GM12872 (cell line): Measurements from ENCODE around the gene KBTBD2.

Experiments used
- TF ChIP-seq, protein P1 (sequence below): IDR thresholded peaks from 3 replicates; pipeline ENCODE4 v1.5.1; 2011; ENCODE audit warnings: low read depth, mild to moderate bottlenecking, low read length, moderate library complexity; ENCODE audit not compliant: insufficient read depth

Gene KBTBD2

DNA sequence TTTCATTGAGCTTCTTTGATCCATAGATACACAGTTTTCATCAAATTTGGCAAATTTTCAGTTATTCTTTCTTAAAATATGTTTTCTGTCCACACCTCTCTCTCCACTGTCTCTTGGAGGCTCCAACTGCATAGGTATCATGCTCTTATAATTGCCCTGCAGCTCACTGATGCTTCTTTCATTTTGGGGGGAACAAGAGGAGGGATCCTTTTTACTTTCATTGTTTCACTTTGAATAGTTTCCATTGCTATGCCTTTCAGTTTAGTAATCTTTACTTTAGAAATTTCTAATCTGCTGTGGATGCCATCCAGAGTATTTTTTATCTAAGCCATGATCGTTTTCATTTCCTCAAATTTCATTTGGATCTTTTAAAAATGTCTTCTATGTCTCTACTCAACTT, 32.9 kb downstream of the KBTBD2 start:
- TF ChIP-seq, protein P1, sequence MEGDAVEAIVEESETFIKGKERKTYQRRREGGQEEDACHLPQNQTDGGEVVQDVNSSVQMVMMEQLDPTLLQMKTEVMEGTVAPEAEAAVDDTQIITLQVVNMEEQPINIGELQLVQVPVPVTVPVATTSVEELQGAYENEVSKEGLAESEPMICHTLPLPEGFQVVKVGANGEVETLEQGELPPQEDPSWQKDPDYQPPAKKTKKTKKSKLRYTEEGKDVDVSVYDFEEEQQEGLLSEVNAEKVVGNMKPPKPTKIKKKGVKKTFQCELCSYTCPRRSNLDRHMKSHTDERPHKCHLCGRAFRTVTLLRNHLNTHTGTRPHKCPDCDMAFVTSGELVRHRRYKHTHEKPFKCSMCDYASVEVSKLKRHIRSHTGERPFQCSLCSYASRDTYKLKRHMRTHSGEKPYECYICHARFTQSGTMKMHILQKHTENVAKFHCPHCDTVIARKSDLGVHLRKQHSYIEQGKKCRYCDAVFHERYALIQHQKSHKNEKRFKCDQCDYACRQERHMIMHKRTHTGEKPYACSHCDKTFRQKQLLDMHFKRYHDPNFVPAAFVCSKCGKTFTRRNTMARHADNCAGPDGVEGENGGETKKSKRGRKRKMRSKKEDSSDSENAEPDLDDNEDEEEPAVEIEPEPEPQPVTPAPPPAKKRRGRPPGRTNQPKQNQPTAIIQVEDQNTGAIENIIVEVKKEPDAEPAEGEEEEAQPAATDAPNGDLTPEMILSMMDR, result no peak

DNA sequence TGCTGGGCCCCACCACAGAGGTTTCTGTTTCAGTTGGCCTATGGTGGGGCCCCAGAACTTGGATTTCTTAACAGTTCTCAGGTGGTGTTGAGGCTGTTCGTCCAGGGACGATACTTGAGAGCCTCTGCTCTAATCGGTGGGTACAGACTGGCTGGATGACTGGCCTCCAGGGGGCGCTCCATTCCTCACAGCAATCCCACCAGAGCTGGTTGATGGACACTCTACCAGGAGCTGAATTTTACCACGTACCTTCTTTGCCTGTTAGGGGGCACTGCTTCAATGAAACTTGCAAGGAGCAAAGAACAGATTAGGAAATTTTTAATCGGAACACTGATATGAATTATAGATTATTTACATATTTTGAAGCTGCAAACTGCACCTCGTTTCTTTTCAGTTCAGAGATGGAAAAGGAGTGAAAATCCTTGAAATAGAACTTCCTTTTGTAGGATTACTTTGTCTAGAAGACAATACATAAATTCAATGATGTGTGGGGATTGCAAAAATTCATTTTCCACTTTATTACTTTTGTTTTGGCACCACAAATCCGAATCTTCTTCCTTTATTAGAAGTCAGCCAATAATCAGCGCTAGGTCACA, 44.8 kb downstream of the KBTBD2 start:
- TF ChIP-seq, protein P1, result peak; percentile 86
